HCT116 (cell line): ENCODE measurements around the gene RFX2. TPM values are rescaled to one million over a fixed set of nuclear protein-coding genes. Genes with fewer than 3 reads are reported as not detected.

Experiments used
- ATAC-seq: fragments of 200-7000 bp; cut with Tn5 transposase; 2 replicates; pipeline ENCODE4 v1.9.1; 2020; ENCODE audit warnings: mild to moderate bottlenecking, moderate library complexity
- BruUV-seq: library from RNA; stranded (reverse); fragments of 400-500 nt; replicated peaks from 2 replicates; lab custom pipeline; 2021; lab: Mats Ljungman, UMichigan
- CTCF ChIA-PET: fragments of 300-600 bp; sonication (Branson Sonifier 250); formaldehyde crosslinking; loops from one replicate; lab custom pipeline; 2021; ENCODE audit warnings: antibody characterized with exemption; lab: Charles Lee
- POLR2A ChIA-PET: fragments of 300-600, 350-600 bp; sonication (Branson Sonifier 250); formaldehyde crosslinking; loops from one replicate; lab custom pipeline; 2021; ENCODE audit warnings: antibody characterized with exemption; lab: Charles Lee
- RAD21 ChIA-PET, 2 experiments: fragments of 300-600 bp; sonication (Branson Sonifier 250); formaldehyde crosslinking; loops; one replicate each; lab custom pipeline; 2023; ENCODE audit warnings: low total read pairs in 2 of 2; ENCODE audit not compliant: uncharacterized antibody in 2 of 2, unreplicated experiment in 2 of 2, low non-redundant PET in 1 of 2; lab: Charles Lee
- DNase-seq: peaks from one replicate; pipeline ENCODE4 v3.0.0-alpha.2; 2010; ENCODE audit warnings: low read depth, low spot score
- H2AFZ ChIP-seq: fragments of 200-600 bp; shearing (Covaris generic), sonication (generic); 2 replicates; pipeline ENCODE4 v1.6.1; 2017; ENCODE audit warnings: low read depth, mixed run types, mixed read lengths, antibody characterized with exemption, low read length; ENCODE audit not compliant: poor library complexity, severe bottlenecking
- H3K27ac ChIP-seq: 2 replicates; pipeline ENCODE4 v1.5.1; 2012; ENCODE audit warnings: low read depth, low read length
- H3K27me3 ChIP-seq: fragments of 200-600 bp; sonication (generic); 2 replicates; pipeline ENCODE4 v1.6.1; 2016; ENCODE audit warnings: mixed run types, low read length, mixed read lengths; ENCODE audit not compliant: insufficient read depth
- H3K36me3 ChIP-seq, 2 experiments: fragments of 200-500 bp in 1 of 2; fragments of 200-600 bp in 1 of 2; sonication (Bioruptor generic) in 1 of 2; sonication (generic) in 1 of 2; 2 replicates each; pipeline versions ENCODE4 v1.5.1 to v1.6.1; 2014 to 2016; ENCODE audit warnings: low read length in 2 of 2, inconsistent platforms in 1 of 2, mixed read lengths in 1 of 2, mixed run types in 1 of 2; ENCODE audit not compliant: insufficient read depth in 2 of 2, control insufficient read depth in 1 of 2
- H3K4me1 ChIP-seq, 2 experiments: fragments of 200-600 bp in 1 of 2; sonication (generic) in 1 of 2; 2 replicates each; pipeline versions ENCODE4 v1.5.1 to v1.6.1; 2012 to 2017; ENCODE audit warnings: low read length in 2 of 2, inconsistent platforms in 1 of 2, mild to moderate bottlenecking in 1 of 2, mixed read lengths in 1 of 2, mixed run types in 1 of 2, moderate library complexity in 1 of 2; ENCODE audit not compliant: insufficient read depth in 2 of 2, control insufficient read depth in 1 of 2
- H3K4me2 ChIP-seq: fragments of 200-600 bp; sonication (generic); 2 replicates; pipeline ENCODE4 v1.6.1; 2017; ENCODE audit warnings: mixed run types, low read length, mixed read lengths
- H3K4me3 ChIP-seq, 2 experiments: fragments of 200-600 bp in 1 of 2; sonication (generic) in 1 of 2; replicated peaks in 1 of 2; 2 replicates each; pipeline ENCODE4 v1.5.1; 2011 to 2016; ENCODE audit warnings: low read length in 2 of 2, control low read depth in 1 of 2, low read depth in 1 of 2, mild to moderate bottlenecking in 1 of 2, mixed read lengths in 1 of 2, mixed run types in 1 of 2
- H3K79me2 ChIP-seq: fragments of 200-600 bp; sonication (generic); 2 replicates; pipeline ENCODE4 v1.6.1; 2017; ENCODE audit warnings: mild to moderate bottlenecking, mixed run types, low read length, moderate library complexity, mixed read lengths; ENCODE audit not compliant: insufficient read depth
- H3K9ac ChIP-seq: fragments of 200-600 bp; sonication (generic); 2 replicates; pipeline ENCODE4 v1.6.1; 2016; ENCODE audit warnings: low read length, mixed read lengths
- H3K9me2 ChIP-seq: fragments of 200-600 bp; sonication (generic), shearing (Covaris generic); 2 replicates; pipeline ENCODE4 v1.6.1; 2017; ENCODE audit warnings: mixed run types, mild to moderate bottlenecking, moderate library complexity; ENCODE audit not compliant: insufficient read depth
- H3K9me3 ChIP-seq, 2 experiments: fragments of 200-500 bp in 1 of 2; fragments of 200-600 bp in 1 of 2; sonication (Bioruptor generic) in 1 of 2; sonication (generic) in 1 of 2; 2 replicates each; pipeline ENCODE4 v1.6.1; 2014 to 2017; ENCODE audit warnings: low read length in 2 of 2, mixed read lengths in 2 of 2, inconsistent platforms in 1 of 2, low read depth in 1 of 2, mild to moderate bottlenecking in 1 of 2, mixed run types in 1 of 2, moderate library complexity in 1 of 2; ENCODE audit not compliant: control insufficient read depth in 1 of 2, insufficient read depth in 1 of 2
- H4K20me1 ChIP-seq: fragments of 200-600 bp; sonication (generic), shearing (Covaris generic); 2 replicates; pipeline ENCODE4 v1.6.1; 2017; ENCODE audit warnings: mixed run types, mild to moderate bottlenecking, moderate library complexity; ENCODE audit not compliant: insufficient read depth
- CEBPB ChIP-seq: IDR thresholded peaks from 2 replicates; pipeline ENCODE4 v1.6.1; 2012; ENCODE audit warnings: low read depth
- EGR1 ChIP-seq: IDR thresholded peaks from 2 replicates; pipeline ENCODE4 v1.6.1; 2012; ENCODE audit warnings: low read depth
- JUND ChIP-seq: IDR thresholded peaks from 2 replicates; pipeline ENCODE4 v1.6.1; 2012
- SP1 ChIP-seq: IDR thresholded peaks from 2 replicates; pipeline ENCODE4 v1.6.1; 2012; ENCODE audit warnings: low read depth
- YY1 ChIP-seq: IDR thresholded peaks from 2 replicates; pipeline ENCODE4 v1.6.1; 2011; ENCODE audit warnings: low read length, low read depth, moderate library complexity, mild to moderate bottlenecking; ENCODE audit not compliant: insufficient replicate concordance; ENCODE audit errors: extremely low read depth
- ZNF274 ChIP-seq: fragments of 200-500 bp; sonication (Bioruptor generic); IDR thresholded peaks from 2 replicates; pipeline ENCODE4 v1.6.1; 2014; ENCODE audit warnings: mild to moderate bottlenecking, low read depth, low read length, inconsistent platforms
- intact Hi-C: fragments of 100-400 bp; cut with micrococcal nuclease; formaldehyde crosslinking; loops from 2 replicates; pipeline ENCODE4 v1.10.0; 2022
- total RNA-seq: library from RNA; stranded (reverse); gene quantifications from one replicate; pipeline ENCODE4 v1.2.1, GENCODE V29; 2021; ENCODE audit not compliant: unreplicated experiment
- TF ChIP-seq, protein P1 (sequence below), 3 experiments: fragments of 200-600 bp in 1 of 3; sonication (generic) in 1 of 3; IDR thresholded peaks in 2 of 3; conservative IDR thresholded peaks in 1 of 3; 2 replicates each; pipeline ENCODE4 v1.5.1; 2012 to 2017; ENCODE audit warnings: low read depth in 2 of 3, low read length in 2 of 3, antibody characterized with exemption in 1 of 3, borderline replicate concordance in 1 of 3, control low read depth in 1 of 3, mild to moderate bottlenecking in 1 of 3, mixed read lengths in 1 of 3, mixed run types in 1 of 3, moderate library complexity in 1 of 3; ENCODE audit not compliant: insufficient read depth in 1 of 3

Gene RFX2
- total RNA-seq, 1 experiment from 2014 or later: 13.7 TPM

- BruUV-seq: no TSS peak
- no peak for TF ChIP-seq SP1
- TF ChIP-seq EGR1: no peak
- TF ChIP-seq CEBPB: no peak
- TF ChIP-seq JUND: no peak
- TF ChIP-seq YY1: no peak
- TF ChIP-seq, protein P1, sequence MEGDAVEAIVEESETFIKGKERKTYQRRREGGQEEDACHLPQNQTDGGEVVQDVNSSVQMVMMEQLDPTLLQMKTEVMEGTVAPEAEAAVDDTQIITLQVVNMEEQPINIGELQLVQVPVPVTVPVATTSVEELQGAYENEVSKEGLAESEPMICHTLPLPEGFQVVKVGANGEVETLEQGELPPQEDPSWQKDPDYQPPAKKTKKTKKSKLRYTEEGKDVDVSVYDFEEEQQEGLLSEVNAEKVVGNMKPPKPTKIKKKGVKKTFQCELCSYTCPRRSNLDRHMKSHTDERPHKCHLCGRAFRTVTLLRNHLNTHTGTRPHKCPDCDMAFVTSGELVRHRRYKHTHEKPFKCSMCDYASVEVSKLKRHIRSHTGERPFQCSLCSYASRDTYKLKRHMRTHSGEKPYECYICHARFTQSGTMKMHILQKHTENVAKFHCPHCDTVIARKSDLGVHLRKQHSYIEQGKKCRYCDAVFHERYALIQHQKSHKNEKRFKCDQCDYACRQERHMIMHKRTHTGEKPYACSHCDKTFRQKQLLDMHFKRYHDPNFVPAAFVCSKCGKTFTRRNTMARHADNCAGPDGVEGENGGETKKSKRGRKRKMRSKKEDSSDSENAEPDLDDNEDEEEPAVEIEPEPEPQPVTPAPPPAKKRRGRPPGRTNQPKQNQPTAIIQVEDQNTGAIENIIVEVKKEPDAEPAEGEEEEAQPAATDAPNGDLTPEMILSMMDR (IDR thresholded peaks at IDR 0.05 in 2 of 3, conservative IDR thresholded peaks at IDR 0.05 in 1 of 3; ENCODE audit: borderline replicate concordance in 1 of 3, insufficient read depth in 1 of 3, low read depth in 2 of 3, low read length in 2 of 3): no peak
- TF ChIP-seq ZNF274: no peak
- peaks cover 15% of the 10 kb centered on the region; the same call in 1 of the 2 replicates for H4K20me1 ChIP-seq
- ATAC-seq (no peak), DNase-seq (no peak)
- no peaks in the 10 kb centered on the region for H3K9me3 ChIP-seq
- H3K4me2 ChIP-seq: no peak overlapping the region
- H3K4me1 ChIP-seq: 0 out of 4 replicates have a peak, but pooled peaks cover 0 to 2% of the 10 kb centered on the region in 2 experiments
- CTCF ChIA-PET: no interaction called here
- RAD21 ChIA-PET: no interaction called here
- no peak overlapping the region for H3K9ac ChIP-seq
- POLR2A ChIA-PET: no interaction called here
- intact Hi-C loops: no loop called here
- H3K36me3 ChIP-seq: peaks cover 0 to 17% of the 10 kb centered on the region in 2 experiments; a peak in 1 of 4 replicates
- H3K9me2 ChIP-seq: no peaks in the 10 kb centered on the region
- no peak overlapping the region for H2AFZ ChIP-seq
- H3K27ac ChIP-seq: no peak overlapping the region
- H3K4me3 ChIP-seq: no peak overlapping the region
- no peaks in the 10 kb centered on the region for H3K27me3 ChIP-seq
- H3K79me2 ChIP-seq: peaks cover 98% of the 10 kb centered on the region
Measured at GRCh38 chr19:5953680-5954213, 156.6 kb downstream of the RFX2 start.
